GM12801 (cell line): ENCODE measurements around the gene TSFM.

Source experiments
- TF ChIP-seq, protein P1 (sequence below): IDR thresholded peaks from one replicate; pipeline ENCODE4 v1.5.1; 2011; ENCODE audit warnings: control low read depth; ENCODE audit not compliant: insufficient read length; ENCODE audit errors: extremely low read depth

Gene TSFM

DNA sequence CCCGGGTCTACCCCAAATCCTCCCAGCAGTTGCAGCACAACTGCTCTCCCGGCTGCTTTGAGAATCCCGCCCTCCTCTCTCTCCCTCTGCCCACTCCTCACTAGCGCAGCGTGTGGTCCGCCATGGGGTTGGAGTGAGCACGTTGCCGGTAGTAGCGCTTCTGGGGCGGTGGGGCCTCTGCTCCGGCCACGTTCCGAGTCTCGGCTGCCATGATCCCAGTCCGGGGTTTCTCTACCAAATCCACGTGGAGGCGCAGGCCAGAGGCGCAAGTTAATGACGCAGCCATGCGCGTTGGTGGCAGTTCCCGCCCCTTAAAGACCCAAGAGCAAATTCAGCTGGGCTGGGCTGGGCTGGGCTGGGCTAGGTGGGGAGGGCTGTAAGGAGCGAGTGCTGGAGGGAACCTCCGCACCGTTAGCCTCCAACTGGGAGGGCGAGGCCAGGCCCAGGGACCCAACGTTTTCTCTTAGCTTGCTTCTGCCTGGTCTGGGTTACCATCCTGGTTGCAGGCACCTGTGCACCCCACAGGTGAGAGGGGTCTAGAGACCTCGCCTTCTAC is 10.6 kb upstream of the TSFM start, which contains the start of gene METTL1:
Gene METTL1 (minus strand): TSS at position 233 of the 556 bp plus-strand sequence. CDS start 22 bp downstream, at position 211.
- TF ChIP-seq, protein P1, sequence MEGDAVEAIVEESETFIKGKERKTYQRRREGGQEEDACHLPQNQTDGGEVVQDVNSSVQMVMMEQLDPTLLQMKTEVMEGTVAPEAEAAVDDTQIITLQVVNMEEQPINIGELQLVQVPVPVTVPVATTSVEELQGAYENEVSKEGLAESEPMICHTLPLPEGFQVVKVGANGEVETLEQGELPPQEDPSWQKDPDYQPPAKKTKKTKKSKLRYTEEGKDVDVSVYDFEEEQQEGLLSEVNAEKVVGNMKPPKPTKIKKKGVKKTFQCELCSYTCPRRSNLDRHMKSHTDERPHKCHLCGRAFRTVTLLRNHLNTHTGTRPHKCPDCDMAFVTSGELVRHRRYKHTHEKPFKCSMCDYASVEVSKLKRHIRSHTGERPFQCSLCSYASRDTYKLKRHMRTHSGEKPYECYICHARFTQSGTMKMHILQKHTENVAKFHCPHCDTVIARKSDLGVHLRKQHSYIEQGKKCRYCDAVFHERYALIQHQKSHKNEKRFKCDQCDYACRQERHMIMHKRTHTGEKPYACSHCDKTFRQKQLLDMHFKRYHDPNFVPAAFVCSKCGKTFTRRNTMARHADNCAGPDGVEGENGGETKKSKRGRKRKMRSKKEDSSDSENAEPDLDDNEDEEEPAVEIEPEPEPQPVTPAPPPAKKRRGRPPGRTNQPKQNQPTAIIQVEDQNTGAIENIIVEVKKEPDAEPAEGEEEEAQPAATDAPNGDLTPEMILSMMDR = no peak

DNA sequence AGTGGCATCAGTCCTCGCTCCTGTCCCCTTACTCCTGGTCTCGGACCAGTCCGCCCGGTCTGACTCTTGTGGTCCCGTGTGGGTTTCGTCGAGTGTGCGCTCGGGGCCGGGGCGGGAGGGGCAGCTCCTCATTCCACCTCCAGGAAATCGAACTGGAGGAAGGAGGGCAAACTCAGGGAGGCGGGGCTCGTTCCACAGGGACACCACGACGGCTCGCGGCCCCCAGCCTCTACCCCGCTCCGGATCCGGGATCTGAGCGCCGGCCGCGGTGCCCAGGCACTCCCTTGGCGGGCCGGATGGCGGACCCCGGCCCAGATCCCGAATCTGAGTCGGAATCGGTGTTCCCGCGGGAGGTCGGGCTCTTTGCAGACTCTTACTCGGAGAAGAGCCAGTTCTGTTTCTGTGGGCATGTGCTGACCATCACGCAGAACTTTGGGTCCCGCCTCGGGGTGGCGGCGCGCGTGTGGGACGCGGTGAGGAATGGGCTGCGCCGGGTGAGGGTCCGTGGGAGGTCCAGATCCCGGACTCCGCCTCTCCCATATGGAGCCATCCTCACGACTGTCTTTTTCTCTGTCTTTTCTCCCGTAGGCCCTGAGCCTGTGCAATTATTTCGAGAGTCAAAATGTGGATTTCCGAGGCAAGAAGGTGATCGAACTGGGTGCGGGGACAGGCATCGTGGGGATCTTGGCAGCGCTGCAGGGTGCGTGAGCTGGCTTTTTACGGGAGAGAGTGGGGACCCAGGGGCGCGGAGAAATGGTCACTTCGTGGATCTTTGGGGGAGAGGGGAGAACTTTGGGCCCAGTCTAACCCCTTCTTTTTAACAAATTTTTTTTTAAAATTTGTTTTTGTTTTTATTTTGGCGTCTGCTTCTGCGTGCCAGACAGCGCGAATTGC is 9.9 kb upstream of the TSFM start, which contains the start of gene EEF1AKMT3:
Gene EEF1AKMT3 (plus strand): TSS at position 186 of the 894 bp plus-strand sequence. CDS start 111 bp downstream, at position 297.
- TF ChIP-seq, protein P1 = no peak

DNA sequence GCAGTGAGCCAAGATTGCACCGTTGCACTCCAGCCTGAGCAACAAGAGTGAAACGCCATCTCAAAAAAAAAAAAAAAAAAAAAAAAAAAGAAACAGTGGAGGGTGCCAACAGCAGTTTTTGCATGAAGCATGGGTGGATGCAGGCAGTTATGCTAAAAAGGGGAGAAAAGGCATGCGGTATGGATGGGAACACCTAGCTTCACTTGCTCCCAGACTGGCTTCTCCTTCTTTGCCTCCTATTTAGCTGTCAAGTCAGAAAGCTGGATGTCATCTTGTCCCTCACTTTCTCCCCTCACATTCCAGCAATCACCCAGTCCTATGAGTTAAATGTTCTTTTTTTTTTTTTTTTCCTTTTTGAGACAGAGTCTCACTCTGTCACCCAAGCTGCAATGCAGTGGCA is 7.5 kb upstream of the TSFM start:
- TF ChIP-seq, protein P1 = no peak

DNA sequence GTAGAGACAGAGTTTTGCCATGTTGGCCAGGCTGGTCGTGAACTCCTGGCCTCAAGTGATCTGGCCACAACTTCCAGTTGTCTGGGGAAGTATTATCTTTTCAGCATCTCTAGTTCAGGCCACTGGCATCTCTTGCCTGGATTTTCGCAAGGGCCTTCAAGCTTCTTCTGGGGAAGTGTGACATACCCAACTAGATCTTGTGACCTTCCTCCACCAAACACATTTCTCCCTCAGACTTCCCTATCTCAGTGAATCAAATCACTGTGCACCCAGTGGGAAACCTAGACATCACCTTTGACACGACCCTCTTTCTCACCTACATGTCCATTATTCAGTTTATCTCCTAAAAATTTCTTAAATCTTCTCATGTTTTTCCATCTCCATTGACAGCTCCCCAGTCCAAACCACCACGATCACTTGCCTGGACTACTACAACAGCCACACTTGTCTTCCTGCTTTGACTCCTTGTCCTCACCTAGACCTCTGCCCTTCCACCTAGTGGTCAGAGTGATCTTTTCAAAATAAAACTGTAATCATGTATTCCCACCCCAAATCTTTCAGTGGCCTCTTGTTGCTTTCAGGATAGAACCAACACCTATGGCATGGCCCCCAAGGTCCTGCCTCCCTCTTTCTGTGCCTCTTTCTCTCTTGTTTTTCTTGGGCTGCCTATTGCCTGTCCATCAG is 6.9 kb upstream of the TSFM start:
- TF ChIP-seq, protein P1 = no peak

DNA sequence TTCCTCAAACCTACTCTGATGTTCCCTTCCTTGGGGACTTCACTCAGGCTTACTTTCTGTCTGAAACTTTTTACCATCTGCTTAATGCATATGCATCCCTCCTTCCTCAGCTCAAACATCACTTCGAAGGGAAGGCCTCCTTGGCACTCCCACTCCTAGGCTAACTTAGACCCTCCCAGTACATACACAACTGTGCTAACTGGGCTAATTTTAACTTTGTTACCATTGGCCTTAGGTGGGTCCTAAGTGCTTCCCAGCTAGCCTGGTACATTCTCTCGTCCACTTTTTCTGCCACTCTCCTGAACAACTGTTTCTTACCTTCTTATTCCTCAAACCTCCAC is 6.4 kb upstream of the TSFM start:
- TF ChIP-seq, protein P1 = no peak

DNA sequence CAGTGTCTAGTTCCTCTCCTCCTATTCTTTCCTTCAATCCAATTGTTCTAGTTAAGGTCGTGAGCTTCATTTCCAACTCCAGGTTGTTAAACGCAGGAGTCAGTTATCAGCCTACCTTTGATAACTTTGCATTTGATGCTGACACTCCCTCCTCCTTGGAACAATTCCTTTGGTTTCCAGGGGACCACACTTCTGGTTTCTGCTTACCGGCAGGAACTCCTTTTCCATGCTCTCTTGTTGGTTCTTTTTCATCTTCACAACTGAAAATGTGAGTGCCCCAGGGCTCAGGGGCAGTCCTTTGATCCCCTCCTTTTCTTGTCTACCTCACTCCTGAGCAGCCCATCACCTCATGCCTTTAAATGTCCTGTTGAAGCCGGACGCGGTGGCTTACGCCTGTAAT is 5.2 kb upstream of the TSFM start:
- TF ChIP-seq, protein P1 = no peak

DNA sequence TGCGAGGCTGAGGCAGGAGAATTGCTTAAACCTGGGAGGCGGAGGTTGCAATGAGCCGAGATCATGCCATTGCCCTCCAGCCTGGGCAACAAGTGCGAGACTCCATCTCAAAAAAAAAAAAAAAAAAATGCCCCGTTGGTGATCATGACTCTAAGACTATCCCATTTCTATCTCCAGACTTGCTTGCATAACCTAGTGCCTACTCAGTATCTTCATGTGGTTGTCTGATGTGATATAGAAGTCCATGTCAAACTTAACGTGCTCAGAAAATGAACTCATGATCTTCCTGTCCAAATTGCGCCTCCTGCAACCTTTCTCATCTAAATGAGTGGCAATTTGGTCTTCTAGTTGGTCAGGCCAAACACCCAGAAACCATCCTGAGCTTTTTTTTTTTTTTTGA is 4.7 kb upstream of the TSFM start:
- TF ChIP-seq, protein P1 = no peak
